ENCODE measurements around the gene TOM1L2.

DNA sequence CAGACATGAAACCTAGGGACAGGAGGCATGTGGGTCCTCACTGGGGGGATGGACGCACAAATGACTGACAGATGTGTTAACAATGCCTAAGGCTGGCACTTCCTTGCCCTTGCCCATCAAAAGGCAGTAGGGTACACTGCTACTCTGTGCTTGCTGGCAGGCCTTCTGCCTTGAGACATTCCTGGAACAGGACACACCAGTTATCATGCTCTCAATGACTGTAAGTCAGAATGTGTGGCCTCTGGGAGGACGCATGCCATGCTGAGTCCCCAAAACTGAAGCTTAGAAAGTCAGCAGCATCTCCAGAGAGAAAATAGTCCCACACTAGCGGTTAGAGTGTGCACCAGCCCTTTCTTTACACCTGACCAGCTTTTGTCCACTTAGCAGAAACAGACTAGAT, 119.3 kb downstream of the TOM1L2 start:
- TF ChIP-seq, protein P1, sequence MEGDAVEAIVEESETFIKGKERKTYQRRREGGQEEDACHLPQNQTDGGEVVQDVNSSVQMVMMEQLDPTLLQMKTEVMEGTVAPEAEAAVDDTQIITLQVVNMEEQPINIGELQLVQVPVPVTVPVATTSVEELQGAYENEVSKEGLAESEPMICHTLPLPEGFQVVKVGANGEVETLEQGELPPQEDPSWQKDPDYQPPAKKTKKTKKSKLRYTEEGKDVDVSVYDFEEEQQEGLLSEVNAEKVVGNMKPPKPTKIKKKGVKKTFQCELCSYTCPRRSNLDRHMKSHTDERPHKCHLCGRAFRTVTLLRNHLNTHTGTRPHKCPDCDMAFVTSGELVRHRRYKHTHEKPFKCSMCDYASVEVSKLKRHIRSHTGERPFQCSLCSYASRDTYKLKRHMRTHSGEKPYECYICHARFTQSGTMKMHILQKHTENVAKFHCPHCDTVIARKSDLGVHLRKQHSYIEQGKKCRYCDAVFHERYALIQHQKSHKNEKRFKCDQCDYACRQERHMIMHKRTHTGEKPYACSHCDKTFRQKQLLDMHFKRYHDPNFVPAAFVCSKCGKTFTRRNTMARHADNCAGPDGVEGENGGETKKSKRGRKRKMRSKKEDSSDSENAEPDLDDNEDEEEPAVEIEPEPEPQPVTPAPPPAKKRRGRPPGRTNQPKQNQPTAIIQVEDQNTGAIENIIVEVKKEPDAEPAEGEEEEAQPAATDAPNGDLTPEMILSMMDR (IDR thresholded peaks at IDR 0.05; ENCODE audit: low read depth, low read length, poor library complexity, severe bottlenecking) = no peak
- no peak for TF ChIP-seq EZH2phosphoT487 (IDR thresholded peaks at IDR 0.05; ENCODE audit: borderline replicate concordance, low read length)
